Smooth muscle cell (in vitro differentiated cells): Measurements from ENCODE around the gene LIMK2. TPM values are rescaled to one million over a fixed set of nuclear protein-coding genes. Genes with fewer than 3 reads are reported as not detected.

Experiments
- DNase-seq: peaks from one replicate; lab custom pipeline; 2025; ENCODE audit not compliant: unreplicated experiment; lab: John Stamatoyannopoulos, UW
- H2AFZ ChIP-seq: fragments of 200-600 bp; sonication (generic); 2 replicates; pipeline ENCODE4 v1.6.0; 2016; ENCODE audit warnings: antibody characterized with exemption, low read depth, mild to moderate bottlenecking
- H3F3A ChIP-seq: fragments of 200-600 bp; sonication (generic); 2 replicates; pipeline ENCODE4 v1.6.0; 2017; ENCODE audit warnings: antibody characterized with exemption, low read depth
- H3K27ac ChIP-seq: fragments of 200-600 bp; sonication (generic); 2 replicates; pipeline ENCODE4 v1.5.1; 2016; ENCODE audit warnings: low read depth, mild to moderate bottlenecking
- H3K27me3 ChIP-seq: fragments of 200-600 bp; sonication (generic); 2 replicates; pipeline ENCODE4 v1.6.1; 2016; ENCODE audit warnings: low read depth, mild to moderate bottlenecking
- H3K36me3 ChIP-seq: fragments of 200-600 bp; sonication (generic); 2 replicates; pipeline ENCODE4 v1.5.1; 2016; ENCODE audit warnings: low read depth
- H3K4me1 ChIP-seq: fragments of 200-600 bp; sonication (generic); 2 replicates; pipeline ENCODE4 v1.5.1; 2016; ENCODE audit warnings: low read depth
- H3K4me2 ChIP-seq: fragments of 200-600 bp; sonication (generic); 2 replicates; pipeline ENCODE4 v1.6.0; 2016; ENCODE audit warnings: mild to moderate bottlenecking
- H3K4me3 ChIP-seq: fragments of 200-600 bp; sonication (generic); 2 replicates; pipeline ENCODE4 v1.5.1; 2016; ENCODE audit warnings: mild to moderate bottlenecking
- H3K79me2 ChIP-seq: fragments of 200-600 bp; sonication (generic); 2 replicates; pipeline ENCODE4 v1.6.0; 2016; ENCODE audit warnings: low read depth, mild to moderate bottlenecking
- H3K9ac ChIP-seq: fragments of 200-600 bp; sonication (generic); 2 replicates; pipeline ENCODE4 v1.6.0; 2016; ENCODE audit warnings: low read depth
- H3K9me3 ChIP-seq: fragments of 200-600 bp; sonication (generic); replicated peaks from 2 replicates; pipeline ENCODE4 v1.5.1; 2016; ENCODE audit warnings: low read depth
- H4K20me1 ChIP-seq: fragments of 200-600 bp; sonication (generic); 2 replicates; pipeline ENCODE4 v1.6.0; 2016; ENCODE audit warnings: low read depth
- CTCF ChIP-seq: fragments of 200-600 bp; sonication (generic); IDR thresholded peaks from 2 replicates; pipeline ENCODE4 v1.5.1; 2017; ENCODE audit warnings: borderline replicate concordance, mild to moderate bottlenecking, antibody characterized with exemption; ENCODE audit not compliant: insufficient read depth, poor library complexity, severe bottlenecking
- WGBS: methylation state at CpG from one replicate; pipeline ENCODE4 v1.1.7; 2016; ENCODE audit warnings: low lambda C conversion rate; 5-methylcytosine and 5-hydroxymethylcytosine counted together
- polyA plus RNA-seq: library from polyadenylated mRNA; unstranded; fragments of >200 nt; fragmentation: Nextera tagmentation; extraction: Ambion mirVana; gene quantifications from 2 replicates; pipeline ENCODE4 v1.2.1, GENCODE V29; 2016
- total RNA-seq: library from RNA; depleted of rRNA; stranded (reverse); fragments of >200 nt; gene quantifications from 2 replicates; pipeline ENCODE4 v1.2.3, GENCODE V29; 2014

Gene LIMK2
- total and polyA plus RNA-seq, 2 experiments from 2014 or later, result 85.7 to 126 TPM

GRCh38 chr22:31227186-31227585 is 15.1 kb downstream of the LIMK2 start:
- no peak for DNase-seq
- no peak overlapping the region for H3K27ac ChIP-seq
- no peak overlapping the region for H3K9ac ChIP-seq
- no peak for TF ChIP-seq CTCF
- WGBS, result 81% methylated on average over 1 of the region's 1 CpG
- H3K79me2 ChIP-seq, result no peaks in the 10 kb centered on the region
- H3F3A ChIP-seq, result peaks cover 6% of the 10 kb centered on the region
- H3K9me3 ChIP-seq, result no peaks in the 10 kb centered on the region
- no peaks in the 10 kb centered on the region for H3K27me3 ChIP-seq
- H4K20me1 ChIP-seq, result peaks cover 13% of the 10 kb centered on the region
- peaks cover 18% of the 10 kb centered on the region for H3K4me1 ChIP-seq
- no peak overlapping the region for H3K4me2 ChIP-seq
- no peak overlapping the region for H3K4me3 ChIP-seq
- H2AFZ ChIP-seq, result no peak overlapping the region
- no peaks in the 10 kb centered on the region for H3K36me3 ChIP-seq

GRCh38 chr22:31229402-31230079 is 17.4 kb downstream of the LIMK2 start:
- Histone ChIP-seq H3F3A (peaks cover 6% of the 10 kb centered on the region), H3K79me2 (no peaks in the 10 kb centered on the region), H4K20me1 (peaks cover 9% of the 10 kb centered on the region), H3K27ac (no peak overlapping the region), H3K4me3 (no peak overlapping the region), H3K4me1 (peaks cover 15% of the 10 kb centered on the region), H3K4me2 (no peak overlapping the region), H3K9ac (no peak overlapping the region), H3K36me3 (no peaks in the 10 kb centered on the region), H3K27me3 (no peaks in the 10 kb centered on the region), H2AFZ (no peak overlapping the region), H3K9me3 (no peaks in the 10 kb centered on the region)
- whole genome bisulfite sequencing, result 93% methylated on average over 3 of the region's 3 CpGs
- TF ChIP-seq CTCF, result no peak
- no peak for DNase-seq

GRCh38 chr22:31230155-31230870 is 18.2 kb downstream of the LIMK2 start:
- Histone ChIP-seq H3K36me3 (no peaks in the 10 kb centered on the region), H3K27ac (peak overlapping the region; percentile 25), H3F3A (peaks cover 6% of the 10 kb centered on the region), H4K20me1 (peaks cover 9% of the 10 kb centered on the region), H3K4me3 (no peak overlapping the region), H3K9ac (no peak overlapping the region), H3K79me2 (no peaks in the 10 kb centered on the region), H3K4me1 (peaks cover 15% of the 10 kb centered on the region), H3K9me3 (no peaks in the 10 kb centered on the region), H2AFZ (no peak overlapping the region), H3K27me3 (no peaks in the 10 kb centered on the region), H3K4me2 (peak overlapping the region; percentile 0)
- TF ChIP-seq CTCF, result no peak
- WGBS, result 73% methylated on average over 6 of the region's 6 CpGs
- no peak for DNase-seq
